Neural progenitor cell (in vitro differentiated cells): ENCODE results near the gene SKIC3. TPM values are rescaled to one million over a fixed set of nuclear protein-coding genes. Genes with fewer than 3 reads are reported as not detected.

Source experiments
- DNase-seq: peaks from one replicate; pipeline ENCODE4 v3.0.0-alpha.2; 2016; ENCODE audit warnings: low spot score
- H2AFZ ChIP-seq: fragments of 200-600 bp; sonication (generic); replicated peaks from 2 replicates; pipeline ENCODE4 v1.6.1; 2016; ENCODE audit warnings: antibody characterized with exemption
- H3F3A ChIP-seq: fragments of 200-600 bp; sonication (generic); 2 replicates; pipeline ENCODE4 v1.6.1; 2016; ENCODE audit warnings: antibody characterized with exemption, low read depth
- H3K27ac ChIP-seq: fragments of 200-600 bp; sonication (generic); 2 replicates; pipeline ENCODE4 v1.5.1; 2016; ENCODE audit warnings: mild to moderate bottlenecking
- H3K27me3 ChIP-seq: fragments of 200-600 bp; sonication (generic); 2 replicates; pipeline ENCODE4 v1.6.1; 2016; ENCODE audit warnings: mild to moderate bottlenecking, moderate library complexity
- H3K36me3 ChIP-seq: fragments of 200-600 bp; sonication (generic); 2 replicates; pipeline ENCODE4 v1.5.1; 2016
- H3K4me1 ChIP-seq: fragments of 200-600 bp; sonication (generic); 2 replicates; pipeline ENCODE4 v1.6.1; 2016; ENCODE audit warnings: mixed run types
- H3K4me2 ChIP-seq: fragments of 200-600 bp; sonication (generic); 2 replicates; pipeline ENCODE4 v1.6.1; 2016
- H3K4me3 ChIP-seq: fragments of 200-600 bp; sonication (generic); 2 replicates; pipeline ENCODE4 v1.5.1; 2016
- H3K79me2 ChIP-seq: fragments of 200-600 bp; sonication (generic); 2 replicates; pipeline ENCODE4 v1.6.1; 2016; ENCODE audit warnings: low read depth
- H3K9ac ChIP-seq: fragments of 200-600 bp; sonication (generic); 2 replicates; pipeline ENCODE4 v1.6.1; 2016
- H3K9me3 ChIP-seq: fragments of 200-600 bp; sonication (generic); 2 replicates; pipeline ENCODE4 v1.5.1; 2016; ENCODE audit warnings: low read depth
- H4K20me1 ChIP-seq: fragments of 200-600 bp; sonication (generic); 2 replicates; pipeline ENCODE4 v1.6.1; 2016; ENCODE audit warnings: low read depth
- H3K27ac Mint-ChIP-seq: 3 replicates; pipeline ENCODE4 v1.8.0; 2021; ENCODE audit warnings: mixed read lengths
- H3K27me3 Mint-ChIP-seq: 2 replicates; pipeline ENCODE4 v1.8.0; 2022; ENCODE audit warnings: low read depth, mild to moderate bottlenecking, inconsistent platforms, moderate library complexity, mixed read lengths; ENCODE audit not compliant: insufficient read depth
- H3K36me3 Mint-ChIP-seq: 3 replicates; pipeline ENCODE4 v1.8.0; 2021; ENCODE audit warnings: mixed read lengths
- H3K4me1 Mint-ChIP-seq: 3 replicates; pipeline ENCODE4 v1.8.0; 2021; ENCODE audit warnings: mixed read lengths
- H3K4me3 Mint-ChIP-seq: 3 replicates; pipeline ENCODE4 v1.8.0; 2021; ENCODE audit warnings: mild to moderate bottlenecking, moderate library complexity, mixed read lengths
- H3K9me3 Mint-ChIP-seq: 3 replicates; pipeline ENCODE4 v1.8.0; 2020; ENCODE audit warnings: mixed read lengths
- EZH2 ChIP-seq: fragments of 200-600 bp; sonication (generic); IDR thresholded peaks from 2 replicates; pipeline ENCODE4 v1.6.1; 2017; ENCODE audit warnings: antibody characterized with exemption, mild to moderate bottlenecking, moderate library complexity
- EZH2phosphoT487 ChIP-seq: fragments of 200-600 bp; sonication (generic); IDR thresholded peaks from 2 replicates; pipeline ENCODE4 v1.6.1; 2017; ENCODE audit warnings: antibody characterized with exemption
- total RNA-seq: library from RNA; depleted of rRNA; stranded (reverse); fragments of >200 nt; gene quantifications from 2 replicates; pipeline ENCODE4 v1.2.3, GENCODE V29; 2015; ENCODE audit warnings: low replicate concordance
- TF ChIP-seq, protein P1 (sequence below): fragments of 200-600 bp; sonication (generic); IDR thresholded peaks from 2 replicates; pipeline ENCODE4 v1.5.1; 2017; ENCODE audit warnings: antibody characterized with exemption, mild to moderate bottlenecking

SKIC3 gene
- total RNA-seq, 1 donor from 2014 or later: 132 TPM

DNA sequence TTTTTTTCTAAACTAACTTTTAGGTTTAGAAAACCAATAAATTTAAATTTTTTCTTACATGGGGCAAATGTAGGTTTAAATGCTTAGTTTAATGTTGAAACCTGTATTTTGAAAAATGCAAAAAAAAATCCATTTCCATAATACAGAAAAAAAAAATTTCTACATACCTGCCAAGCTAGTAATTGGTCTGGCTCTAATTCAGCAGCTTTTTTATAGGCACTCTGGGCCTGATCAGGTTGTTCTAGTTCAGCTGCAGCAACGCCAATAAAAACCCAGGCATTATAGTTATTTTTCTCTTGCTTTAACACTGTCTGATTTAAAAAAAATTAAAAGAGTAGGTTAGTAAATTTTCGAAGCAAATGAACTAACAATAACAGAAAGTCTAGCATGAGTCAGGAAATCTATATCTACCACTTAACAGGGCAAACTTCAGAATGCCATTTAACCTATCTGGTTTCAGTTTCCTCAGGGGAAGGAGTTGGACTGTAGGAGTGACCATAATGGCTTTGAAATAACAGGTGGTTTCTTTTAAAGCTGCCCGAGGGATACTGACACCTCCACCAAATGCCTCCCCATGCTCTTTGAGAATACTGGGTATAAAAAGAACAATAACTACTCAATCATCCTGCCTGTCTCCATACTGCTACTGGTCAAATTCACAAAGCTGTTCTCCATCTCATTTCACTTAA is 11.6 kb downstream of the SKIC3 start:
- TF ChIP-seq EZH2phosphoT487 (no peak), EZH2 (no peak)
- TF ChIP-seq, protein P1, sequence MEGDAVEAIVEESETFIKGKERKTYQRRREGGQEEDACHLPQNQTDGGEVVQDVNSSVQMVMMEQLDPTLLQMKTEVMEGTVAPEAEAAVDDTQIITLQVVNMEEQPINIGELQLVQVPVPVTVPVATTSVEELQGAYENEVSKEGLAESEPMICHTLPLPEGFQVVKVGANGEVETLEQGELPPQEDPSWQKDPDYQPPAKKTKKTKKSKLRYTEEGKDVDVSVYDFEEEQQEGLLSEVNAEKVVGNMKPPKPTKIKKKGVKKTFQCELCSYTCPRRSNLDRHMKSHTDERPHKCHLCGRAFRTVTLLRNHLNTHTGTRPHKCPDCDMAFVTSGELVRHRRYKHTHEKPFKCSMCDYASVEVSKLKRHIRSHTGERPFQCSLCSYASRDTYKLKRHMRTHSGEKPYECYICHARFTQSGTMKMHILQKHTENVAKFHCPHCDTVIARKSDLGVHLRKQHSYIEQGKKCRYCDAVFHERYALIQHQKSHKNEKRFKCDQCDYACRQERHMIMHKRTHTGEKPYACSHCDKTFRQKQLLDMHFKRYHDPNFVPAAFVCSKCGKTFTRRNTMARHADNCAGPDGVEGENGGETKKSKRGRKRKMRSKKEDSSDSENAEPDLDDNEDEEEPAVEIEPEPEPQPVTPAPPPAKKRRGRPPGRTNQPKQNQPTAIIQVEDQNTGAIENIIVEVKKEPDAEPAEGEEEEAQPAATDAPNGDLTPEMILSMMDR: no peak
- Mint-ChIP-seq H3K9me3 (no peaks in the 10 kb centered on the region), H3K27me3 (no peaks in the 10 kb centered on the region), H3K27ac (no peak overlapping the region), H3K4me1 (no peaks in the 10 kb centered on the region), H3K36me3 (peaks cover 23% of the 10 kb centered on the region), H3K4me3 (no peak overlapping the region)
- Histone ChIP-seq H3K36me3 (peaks cover 20% of the 10 kb centered on the region), H3K27ac (no peak overlapping the region), H3K9ac (no peak overlapping the region), H3K27me3 (no peaks in the 10 kb centered on the region), H3K4me2 (no peak overlapping the region), H2AFZ (no peak overlapping the region), H3K9me3 (no peaks in the 10 kb centered on the region), H4K20me1 (no peaks in the 10 kb centered on the region), H3K4me1 (no peaks in the 10 kb centered on the region), H3K4me3 (no peak overlapping the region), H3K79me2 (peaks cover 2% of the 10 kb centered on the region), H3F3A (no peaks in the 10 kb centered on the region)
- DNase-seq: no peak

DNA sequence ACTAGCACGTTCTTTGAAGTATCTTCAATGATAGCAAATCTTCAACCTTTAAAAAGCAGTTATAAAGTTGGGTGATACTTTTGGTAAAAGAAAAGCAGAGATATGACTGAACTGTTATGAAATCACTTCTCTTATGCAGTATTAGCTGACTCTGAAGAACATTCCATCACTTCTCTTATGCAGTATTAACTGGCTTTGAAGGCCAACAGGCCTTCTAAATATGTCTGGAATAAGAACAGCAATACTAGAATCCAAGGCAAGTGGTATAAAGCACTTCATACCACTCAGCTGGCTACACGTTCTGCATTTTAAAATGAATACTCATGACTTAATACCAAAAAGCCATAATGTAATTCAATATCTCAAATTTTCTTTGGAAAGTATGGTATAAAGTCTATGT is 17.3 kb downstream of the SKIC3 start:
- Histone ChIP-seq H3K4me2 (no peak overlapping the region), H3K36me3 (peaks cover 27% of the 10 kb centered on the region), H3K4me3 (no peak overlapping the region), H2AFZ (no peak overlapping the region), H3K9ac (no peak overlapping the region), H3K9me3 (no peaks in the 10 kb centered on the region), H3K27ac (no peak overlapping the region), H3F3A (no peaks in the 10 kb centered on the region), H4K20me1 (peaks cover 3% of the 10 kb centered on the region), H3K79me2 (no peaks in the 10 kb centered on the region), H3K27me3 (no peaks in the 10 kb centered on the region), H3K4me1 (no peaks in the 10 kb centered on the region)
- Mint-ChIP-seq H3K4me1 (no peaks in the 10 kb centered on the region), H3K27me3 (no peaks in the 10 kb centered on the region), H3K36me3 (peaks cover 34% of the 10 kb centered on the region), H3K27ac (no peak overlapping the region), H3K4me3 (no peak overlapping the region), H3K9me3 (no peaks in the 10 kb centered on the region)
- DNase-seq: no peak
- TF ChIP-seq EZH2: no peak
- no peak for TF ChIP-seq EZH2phosphoT487
- TF ChIP-seq, protein P1: no peak

DNA sequence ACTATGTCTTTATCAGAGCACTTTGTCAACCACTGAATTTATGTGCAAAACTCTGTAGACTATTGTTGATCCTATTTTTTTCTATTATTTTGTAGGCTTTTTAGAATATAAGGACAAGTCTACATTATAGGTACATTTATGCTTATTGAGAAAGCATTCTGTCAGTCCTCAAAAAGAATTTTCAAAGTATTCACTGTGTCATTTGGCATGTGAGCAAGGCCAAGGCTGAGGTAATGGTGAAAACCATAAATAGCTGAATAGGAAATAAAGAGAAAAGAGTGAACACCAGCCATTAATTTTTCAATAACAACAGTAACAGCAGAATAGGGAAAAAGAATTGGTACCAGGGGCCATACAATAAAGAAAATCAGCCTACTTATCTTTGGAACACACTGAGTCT is 21.0 kb downstream of the SKIC3 start:
- H3K4me3 Mint-ChIP-seq: no peak overlapping the region
- H4K20me1 ChIP-seq: peaks cover 3% of the 10 kb centered on the region
- H3K27me3 ChIP-seq: no peaks in the 10 kb centered on the region
- no peaks in the 10 kb centered on the region for H3K4me1 ChIP-seq
- no peak overlapping the region for H3K4me3 ChIP-seq
- H3F3A ChIP-seq: no peaks in the 10 kb centered on the region
- H3K9ac ChIP-seq: no peak overlapping the region
- H3K79me2 ChIP-seq: no peaks in the 10 kb centered on the region
- no peak overlapping the region for H2AFZ ChIP-seq
- H3K36me3 Mint-ChIP-seq: peaks cover 18% of the 10 kb centered on the region
- no peaks in the 10 kb centered on the region for H3K9me3 Mint-ChIP-seq
- H3K36me3 ChIP-seq: peaks cover 10% of the 10 kb centered on the region
- no peak overlapping the region for H3K4me2 ChIP-seq
- no peak overlapping the region for H3K27ac Mint-ChIP-seq
- no peaks in the 10 kb centered on the region for H3K9me3 ChIP-seq
- H3K4me1 Mint-ChIP-seq: no peaks in the 10 kb centered on the region
- DNase-seq: no peak
- no peak overlapping the region for H3K27ac ChIP-seq
- H3K27me3 Mint-ChIP-seq: no peaks in the 10 kb centered on the region
- TF ChIP-seq EZH2phosphoT487: no peak
- TF ChIP-seq, protein P1: no peak
- no peak for TF ChIP-seq EZH2
